Brain microvascular endothelial cell (primary cell): Measurements from ENCODE around the gene ARMH4.

ENCODE experiments used
- DNase-seq: peaks from one replicate; pipeline ENCODE4 v3.0.0-alpha.2; 2020
- H3K27ac ChIP-seq: fragments of 250-450 bp; sonication (Bioruptor Pico); 2 replicates; pipeline ENCODE4 v1.5.1; 2020; ENCODE audit warnings: mild to moderate bottlenecking, moderate library complexity
- H3K27me3 ChIP-seq: fragments of 250-450 bp; sonication (Bioruptor Pico); replicated peaks from 2 replicates; pipeline ENCODE4 v1.5.1; 2020; ENCODE audit warnings: mild to moderate bottlenecking
- H3K36me3 ChIP-seq: fragments of 250-450 bp; sonication (Bioruptor Pico); replicated peaks from 2 replicates; pipeline ENCODE4 v1.5.1; 2020; ENCODE audit warnings: mild to moderate bottlenecking
- H3K4me3 ChIP-seq: 2 replicates; pipeline ENCODE4 v1.5.1; 2011; ENCODE audit warnings: low read depth, mild to moderate bottlenecking, control low read depth, low read length, moderate library complexity
- in situ Hi-C: cut with HindIII; loops from 2 replicates; pipeline ENCODE4 v1.10.0; 2017; ENCODE audit warnings: low sequenced_read_pairs, low pct_ligation_motif_present
- TF ChIP-seq, protein P1 (sequence below): IDR thresholded peaks from 2 replicates; pipeline ENCODE4 v1.5.1; 2011; ENCODE audit warnings: low read depth, mild to moderate bottlenecking, moderate library complexity, low read length, control low read depth, inconsistent platforms; ENCODE audit errors: missing control alignments

ARMH4 gene

GRCh38 chr14:58138714-58139482 is 13.1 kb downstream of the ARMH4 start:
- H3K27me3 ChIP-seq, result no peaks in the 10 kb centered on the region
- no peak overlapping the region for H3K27ac ChIP-seq
- H3K4me3 ChIP-seq, result no peak overlapping the region
- TF ChIP-seq, protein P1, sequence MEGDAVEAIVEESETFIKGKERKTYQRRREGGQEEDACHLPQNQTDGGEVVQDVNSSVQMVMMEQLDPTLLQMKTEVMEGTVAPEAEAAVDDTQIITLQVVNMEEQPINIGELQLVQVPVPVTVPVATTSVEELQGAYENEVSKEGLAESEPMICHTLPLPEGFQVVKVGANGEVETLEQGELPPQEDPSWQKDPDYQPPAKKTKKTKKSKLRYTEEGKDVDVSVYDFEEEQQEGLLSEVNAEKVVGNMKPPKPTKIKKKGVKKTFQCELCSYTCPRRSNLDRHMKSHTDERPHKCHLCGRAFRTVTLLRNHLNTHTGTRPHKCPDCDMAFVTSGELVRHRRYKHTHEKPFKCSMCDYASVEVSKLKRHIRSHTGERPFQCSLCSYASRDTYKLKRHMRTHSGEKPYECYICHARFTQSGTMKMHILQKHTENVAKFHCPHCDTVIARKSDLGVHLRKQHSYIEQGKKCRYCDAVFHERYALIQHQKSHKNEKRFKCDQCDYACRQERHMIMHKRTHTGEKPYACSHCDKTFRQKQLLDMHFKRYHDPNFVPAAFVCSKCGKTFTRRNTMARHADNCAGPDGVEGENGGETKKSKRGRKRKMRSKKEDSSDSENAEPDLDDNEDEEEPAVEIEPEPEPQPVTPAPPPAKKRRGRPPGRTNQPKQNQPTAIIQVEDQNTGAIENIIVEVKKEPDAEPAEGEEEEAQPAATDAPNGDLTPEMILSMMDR, result no peak
- DNase-seq, result no peak
- in situ Hi-C loops, result no loop called here
- no peaks in the 10 kb centered on the region for H3K36me3 ChIP-seq

DNA sequence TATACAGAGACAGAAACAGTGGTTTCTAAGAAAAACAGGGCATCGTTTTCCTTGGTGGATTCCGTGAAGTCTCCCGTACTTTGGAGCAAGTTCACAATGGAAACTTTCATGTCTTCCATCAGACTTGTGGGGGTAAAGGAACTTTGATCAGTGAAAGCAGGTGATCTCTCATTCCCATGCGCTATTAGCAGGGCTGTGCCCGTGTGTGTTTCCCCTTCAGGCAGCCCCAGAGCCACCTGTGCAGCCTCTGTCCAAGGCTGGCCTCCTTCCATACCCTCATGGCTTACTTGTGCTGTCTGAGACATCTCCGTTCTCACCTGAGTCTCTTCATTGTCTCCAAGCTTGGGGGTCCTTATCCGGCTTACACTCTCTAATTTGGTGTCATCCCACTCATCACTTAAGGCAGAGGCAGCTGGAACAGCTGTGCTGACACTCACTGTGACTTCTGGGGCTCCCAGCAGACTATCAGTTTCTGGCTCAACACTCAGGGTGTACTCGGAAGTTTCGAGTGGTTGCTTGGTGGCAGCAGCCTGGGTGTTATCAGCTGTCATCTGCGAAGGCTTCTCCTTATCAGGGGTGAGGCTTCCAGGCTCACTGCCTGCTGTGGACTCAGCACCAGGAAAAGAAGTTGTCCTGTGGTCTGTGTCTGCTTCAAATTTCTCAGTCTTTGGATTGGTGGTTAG is 13.8 kb downstream of the ARMH4 start:
- TF ChIP-seq, protein P1, result no peak
- Histone ChIP-seq H3K27ac (no peak overlapping the region), H3K4me3 (no peak overlapping the region), H3K36me3 (no peaks in the 10 kb centered on the region), H3K27me3 (no peaks in the 10 kb centered on the region)
- in situ Hi-C loops, result no loop called here
- no peak for DNase-seq

DNA sequence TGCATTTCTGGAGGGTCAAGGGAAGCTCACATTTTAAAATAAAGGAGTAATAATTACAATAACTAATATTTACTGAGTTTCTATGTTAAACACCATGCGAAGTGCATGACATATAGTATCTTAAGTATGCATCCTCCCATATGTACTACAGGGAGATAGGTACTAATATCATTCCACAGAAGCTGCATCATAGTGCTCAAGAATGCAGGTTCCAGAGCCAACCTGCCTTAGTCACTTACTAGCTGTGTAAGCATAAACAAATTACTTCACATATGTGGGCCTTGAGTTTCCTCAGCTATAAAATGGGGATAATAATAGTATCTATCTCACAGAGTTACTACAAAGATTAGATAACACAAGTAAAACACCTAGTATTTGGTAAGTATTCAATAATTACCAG is 18.3 kb downstream of the ARMH4 start:
- no peaks in the 10 kb centered on the region for H3K36me3 ChIP-seq
- in situ Hi-C loops, result no loop called here
- H3K4me3 ChIP-seq, result no peak overlapping the region
- TF ChIP-seq, protein P1, result no peak
- no peaks in the 10 kb centered on the region for H3K27me3 ChIP-seq
- no peak overlapping the region for H3K27ac ChIP-seq
- DNase-seq, result peak; percentile 69

- no peak overlapping the region for H3K4me3 ChIP-seq
- TF ChIP-seq, protein P1, result peak; percentile 9
- in situ Hi-C loops, result no loop called here
- H3K27me3 ChIP-seq, result no peaks in the 10 kb centered on the region
- no peaks in the 10 kb centered on the region for H3K36me3 ChIP-seq
- DNase-seq, result peak; percentile 8
- no peak overlapping the region for H3K27ac ChIP-seq
Observed at GRCh38 chr14:58131386-58131785, 20.6 kb downstream of the ARMH4 start.

DNA sequence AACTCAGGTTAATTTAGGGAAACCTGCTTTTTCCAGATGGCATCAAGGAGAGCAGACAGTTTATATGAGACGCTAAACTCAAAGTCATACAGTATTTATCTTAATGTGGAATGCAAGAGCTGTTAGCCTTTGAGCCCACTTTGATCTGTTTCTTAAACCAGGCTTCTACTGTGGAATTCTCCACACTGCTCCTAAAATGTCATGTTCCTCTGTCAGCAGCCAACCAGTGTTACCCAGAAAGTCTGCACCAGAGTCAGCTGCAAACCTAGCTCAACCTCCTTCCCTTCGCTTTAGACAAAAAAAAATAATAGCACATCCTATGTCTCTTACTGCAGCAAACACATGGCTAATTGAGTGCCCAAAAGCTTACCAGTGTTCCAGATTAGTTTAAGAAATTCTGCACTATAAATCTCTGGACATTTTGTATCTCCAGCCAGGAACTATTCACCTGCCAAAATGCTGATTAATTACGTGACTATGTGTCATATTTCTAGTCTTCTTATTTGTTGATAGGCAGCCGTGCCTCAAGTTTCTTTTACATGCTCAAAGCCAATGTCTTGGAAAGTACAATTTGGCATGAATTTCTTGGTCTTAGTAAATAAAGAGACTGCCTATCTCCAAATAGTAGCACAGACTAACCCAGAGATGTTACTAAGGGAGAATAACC is 21.8 kb downstream of the ARMH4 start:
- H3K4me3 ChIP-seq, result no peak overlapping the region
- DNase-seq, result no peak
- in situ Hi-C loops, result no loop called here
- no peaks in the 10 kb centered on the region for H3K36me3 ChIP-seq
- no peak overlapping the region for H3K27ac ChIP-seq
- H3K27me3 ChIP-seq, result no peaks in the 10 kb centered on the region
- TF ChIP-seq, protein P1, result no peak
